A673 (cell line): Measurements from ENCODE around the gene PHYHIPL.

Experiments
- EZH2 ChIP-seq: fragments of 200-600 bp; sonication (generic); IDR thresholded peaks from 2 replicates; pipeline ENCODE4 v1.6.1; 2017; ENCODE audit warnings: borderline replicate concordance, low read depth, mild to moderate bottlenecking, mixed read lengths, antibody characterized with exemption, low read length; ENCODE audit not compliant: poor library complexity, severe bottlenecking
- TF ChIP-seq, protein P1 (sequence below): fragments of 300-800, 200-600 bp; sonication (generic); conservative IDR thresholded peaks from 2 replicates; pipeline ENCODE4 v1.5.1; 2017; ENCODE audit warnings: low read depth, mild to moderate bottlenecking, antibody characterized with exemption, low read length, moderate library complexity, mixed read lengths

DNA sequence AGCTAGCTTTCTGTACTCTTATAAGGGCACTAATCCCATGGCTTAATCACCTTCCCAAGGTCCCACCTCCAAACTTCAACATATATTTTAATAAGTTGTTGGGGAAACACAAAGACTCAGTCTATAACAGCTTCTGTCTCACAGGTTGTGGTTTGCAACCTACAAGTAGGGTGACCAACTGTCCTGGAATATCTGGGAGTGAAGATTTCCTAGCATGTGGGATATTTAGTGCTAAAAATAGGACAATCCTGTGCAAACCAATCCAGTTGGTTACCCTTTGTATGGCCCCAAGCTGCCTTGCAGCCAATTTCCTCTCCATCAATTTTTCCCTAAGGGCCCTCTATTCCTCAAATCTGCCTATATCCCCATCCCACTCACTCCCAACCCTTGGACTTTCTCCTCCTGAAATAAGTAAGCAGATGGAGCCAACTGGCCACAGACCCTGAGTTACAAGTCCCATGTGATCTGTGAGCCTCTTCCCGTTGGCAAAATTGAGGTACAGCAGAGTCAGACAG lies 103.6 kb downstream of the PHYHIPL start:
- TF ChIP-seq EZH2 = no peak
- TF ChIP-seq, protein P1, sequence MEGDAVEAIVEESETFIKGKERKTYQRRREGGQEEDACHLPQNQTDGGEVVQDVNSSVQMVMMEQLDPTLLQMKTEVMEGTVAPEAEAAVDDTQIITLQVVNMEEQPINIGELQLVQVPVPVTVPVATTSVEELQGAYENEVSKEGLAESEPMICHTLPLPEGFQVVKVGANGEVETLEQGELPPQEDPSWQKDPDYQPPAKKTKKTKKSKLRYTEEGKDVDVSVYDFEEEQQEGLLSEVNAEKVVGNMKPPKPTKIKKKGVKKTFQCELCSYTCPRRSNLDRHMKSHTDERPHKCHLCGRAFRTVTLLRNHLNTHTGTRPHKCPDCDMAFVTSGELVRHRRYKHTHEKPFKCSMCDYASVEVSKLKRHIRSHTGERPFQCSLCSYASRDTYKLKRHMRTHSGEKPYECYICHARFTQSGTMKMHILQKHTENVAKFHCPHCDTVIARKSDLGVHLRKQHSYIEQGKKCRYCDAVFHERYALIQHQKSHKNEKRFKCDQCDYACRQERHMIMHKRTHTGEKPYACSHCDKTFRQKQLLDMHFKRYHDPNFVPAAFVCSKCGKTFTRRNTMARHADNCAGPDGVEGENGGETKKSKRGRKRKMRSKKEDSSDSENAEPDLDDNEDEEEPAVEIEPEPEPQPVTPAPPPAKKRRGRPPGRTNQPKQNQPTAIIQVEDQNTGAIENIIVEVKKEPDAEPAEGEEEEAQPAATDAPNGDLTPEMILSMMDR = no peak
